HG02970 (cell line): ENCODE data around the gene CD248.
"Not testable (repeated sequence)": the region's sequence is repeated elsewhere in the genome, so short reads cannot be mapped to it uniquely, and the experiment has no call there.

Experiments used
- ATAC-seq: cut with Tn5 transposase; IDR thresholded peaks from one replicate; pipeline ENCODE4 v1.9.1; 2021; ENCODE audit warnings: mild to moderate bottlenecking, moderate library complexity, moderate number of reproducible peaks; ENCODE audit not compliant: unreplicated experiment, low FRiP score

The CD248 gene

GRCh38 chr11:66316849-66317251 is at the start of gene CD248:
Gene CD248, minus strand, starts transcription at chr11:66317044. Its CDS starts 17 bp downstream, at chr11:66317027.
- no peak for ATAC-seq

- ATAC-seq = no peak
Measured at GRCh38 chr11:66365711-66366619, 49.1 kb upstream of the CD248 start.

GRCh38 chr11:66365166-66365565 is 48.3 kb upstream of the CD248 start:
- no peak for ATAC-seq

- no peak for ATAC-seq
Measured at GRCh38 chr11:66363805-66364535, 47.1 kb upstream of the CD248 start.

- ATAC-seq = no peak
Measured at GRCh38 chr11:66363187-66363601, 46.4 kb upstream of the CD248 start.

- no peak for ATAC-seq
Measured at GRCh38 chr11:66362481-66363147, 45.8 kb upstream of the CD248 start.

- no peak for ATAC-seq
Measured at GRCh38 chr11:66361502-66361941, 44.7 kb upstream of the CD248 start.

GRCh38 chr11:66360406-66361073 is 43.7 kb upstream of the CD248 start:
- no peak for ATAC-seq

- ATAC-seq = no peak
Measured at GRCh38 chr11:66359662-66360087, 42.8 kb upstream of the CD248 start.

GRCh38 chr11:66350560-66351235 is 33.9 kb upstream of the CD248 start:
- not testable (repeated sequence) for ATAC-seq

GRCh38 chr11:66349084-66349386 is 32.2 kb upstream of the CD248 start:
- ATAC-seq = no peak

GRCh38 chr11:66347425-66348276 is 30.8 kb upstream of the CD248 start, which contains the start of gene B4GAT1:
Gene B4GAT1, minus strand, starts transcription at chr11:66347629. Its CDS starts 84 bp downstream, at chr11:66347545.
- peak; percentile 45 for ATAC-seq

GRCh38 chr11:66346476-66347424 is 29.9 kb upstream of the CD248 start:
- ATAC-seq = no peak

GRCh38 chr11:66345316-66345649 is 28.4 kb upstream of the CD248 start:
- ATAC-seq = peak; percentile 3

GRCh38 chr11:66344550-66345315 is 27.9 kb upstream of the CD248 start, which contains the start of gene BRMS1:
Gene BRMS1, minus strand, starts transcription at chr11:66345104. Its CDS starts 2,870 bp downstream, at chr11:66342234.
- ATAC-seq = peak; percentile 69

- no peak for ATAC-seq
Measured at GRCh38 chr11:66343176-66343575, 26.3 kb upstream of the CD248 start.

GRCh38 chr11:66341502-66342126 is 24.8 kb upstream of the CD248 start:
- no peak for ATAC-seq
